SK-N-SH treated with all-trans-retinoic acid at 6 μM for 48 hours (cell line): ENCODE data around the gene EPHA4.

ENCODE experiments used
- ATAC-seq: fragments of 200-7000 bp; cut with Tn5 transposase; 3 replicates; pipeline ENCODE4 v1.9.1; 2020; ENCODE audit warnings: mild to moderate bottlenecking, moderate library complexity
- ARNTL ChIP-seq: fragments of 450-650 bp; formaldehyde crosslinking; IDR thresholded peaks from 2 replicates; pipeline ENCODE4 v1.5.0; 2020; ENCODE audit warnings: low read depth, mild to moderate bottlenecking, moderate library complexity, borderline replicate concordance
- BACH2 ChIP-seq: fragments of 250-450 bp; sonication (Bioruptor Pico); IDR thresholded peaks from 2 replicates; pipeline ENCODE4 v1.9.0; 2021; ENCODE audit warnings: mild to moderate bottlenecking, borderline replicate concordance
- CREB5 ChIP-seq: fragments of 250-450 bp; sonication (Bioruptor Pico); IDR thresholded peaks from 2 replicates; pipeline ENCODE4 v1.5.1; 2020; ENCODE audit warnings: low read depth, mild to moderate bottlenecking, moderate library complexity
- CSDC2 ChIP-seq: fragments of 250-450 bp; sonication (Bioruptor Pico); IDR thresholded peaks from 2 replicates; pipeline ENCODE4 v1.5.0; 2020; ENCODE audit warnings: mild to moderate bottlenecking, moderate library complexity
- CSRNP3 ChIP-seq: fragments of 250-450 bp; sonication (Bioruptor Pico); IDR thresholded peaks from 2 replicates; pipeline ENCODE4 v1.5.1; 2021; ENCODE audit warnings: mild to moderate bottlenecking, moderate library complexity
- ESRRG ChIP-seq: fragments of 250-450 bp; sonication (Bioruptor Pico); IDR thresholded peaks from 2 replicates; pipeline ENCODE4 v1.6.1; 2021; ENCODE audit warnings: mild to moderate bottlenecking
- GLIS3 ChIP-seq: fragments of 250-450 bp; sonication (Bioruptor Pico); IDR thresholded peaks from 2 replicates; pipeline ENCODE4 v1.5.0; 2020; ENCODE audit warnings: mild to moderate bottlenecking, moderate library complexity
- ISL1 ChIP-seq: fragments of 250-450 bp; sonication (Bioruptor Pico); IDR thresholded peaks from 2 replicates; pipeline ENCODE4 v2.1.2; 2022; ENCODE audit warnings: mild to moderate bottlenecking, moderate library complexity
- OSR1 ChIP-seq: fragments of 250-450 bp; sonication (Bioruptor Pico); IDR thresholded peaks from 2 replicates; pipeline ENCODE4 v1.8.0; 2022; ENCODE audit warnings: moderate library complexity, mild to moderate bottlenecking, inconsistent platforms
- PATZ1 ChIP-seq: fragments of 250-450 bp; sonication (Bioruptor Pico); IDR thresholded peaks from 2 replicates; pipeline ENCODE4 v1.8.0; 2020; ENCODE audit warnings: mild to moderate bottlenecking, moderate library complexity, borderline replicate concordance
- POU6F1 ChIP-seq: fragments of 250-450 bp; sonication (Bioruptor Pico); IDR thresholded peaks from 2 replicates; pipeline ENCODE4 v1.8.0; 2021; ENCODE audit warnings: low read depth, mild to moderate bottlenecking, moderate library complexity, borderline replicate concordance
- PPARA ChIP-seq: fragments of 250-450 bp; sonication (Bioruptor Pico); IDR thresholded peaks from 2 replicates; pipeline ENCODE4 v1.5.0; 2020; ENCODE audit warnings: mild to moderate bottlenecking, borderline replicate concordance
- RARB ChIP-seq: fragments of 250-450 bp; sonication (Bioruptor Pico); IDR thresholded peaks from 2 replicates; pipeline ENCODE4 v1.8.0; 2021; ENCODE audit warnings: mild to moderate bottlenecking, moderate library complexity
- SNAI2 ChIP-seq: fragments of 250-450 bp; sonication (Bioruptor Pico); IDR thresholded peaks from 2 replicates; pipeline ENCODE4 v1.5.0; 2020; ENCODE audit warnings: mild to moderate bottlenecking, moderate library complexity
- TCF4 ChIP-seq: fragments of 250-450 bp; sonication (Bioruptor Pico); IDR thresholded peaks from 2 replicates; pipeline ENCODE4 v1.8.0; 2021; ENCODE audit warnings: mild to moderate bottlenecking, moderate library complexity, borderline replicate concordance
- TOX ChIP-seq: fragments of 250-450 bp; sonication (Bioruptor Pico); IDR thresholded peaks from 2 replicates; pipeline ENCODE4 v1.8.0; 2021; ENCODE audit warnings: mild to moderate bottlenecking, moderate library complexity, borderline replicate concordance
- TSHZ2 ChIP-seq: fragments of 250-450 bp; sonication (Bioruptor Pico); IDR thresholded peaks from 2 replicates; pipeline ENCODE4 v1.5.0; 2020; ENCODE audit warnings: mild to moderate bottlenecking, moderate library complexity
- ZC3H10 ChIP-seq: fragments of 250-450 bp; sonication (Bioruptor Pico); IDR thresholded peaks from 2 replicates; pipeline ENCODE4 v1.5.1; 2021; ENCODE audit warnings: mild to moderate bottlenecking, moderate library complexity
- ZFP3 ChIP-seq: fragments of 250-450 bp; sonication (Bioruptor Pico); IDR thresholded peaks from 2 replicates; pipeline ENCODE4 v1.5.0; 2020; ENCODE audit warnings: mild to moderate bottlenecking, moderate library complexity
- ZFP30 ChIP-seq: fragments of 450-650 bp; formaldehyde crosslinking; IDR thresholded peaks from 2 replicates; pipeline ENCODE4 v1.5.0; 2022; ENCODE audit warnings: mild to moderate bottlenecking, moderate library complexity
- ZNF565 ChIP-seq: fragments of 450-650 bp; formaldehyde crosslinking; conservative IDR thresholded peaks from 2 replicates; pipeline ENCODE4 v1.5.0; 2020; ENCODE audit warnings: low read depth, mild to moderate bottlenecking, moderate library complexity
- ZNF70 ChIP-seq: fragments of 450-650 bp; formaldehyde crosslinking; IDR thresholded peaks from 2 replicates; pipeline ENCODE4 v1.5.0; 2020; ENCODE audit warnings: mild to moderate bottlenecking, moderate library complexity
- ZNF8 ChIP-seq: fragments of 450-650 bp; formaldehyde crosslinking; IDR thresholded peaks from 2 replicates; pipeline ENCODE4 v1.5.0; 2020; ENCODE audit warnings: mild to moderate bottlenecking, moderate library complexity

Gene EPHA4

GRCh38 chr2:221530653-221531037 lies 41.5 kb downstream of the EPHA4 start:
- no peak for TF ChIP-seq ARNTL (CRISPR knock-in tag)
- no peak for TF ChIP-seq TOX
- no peak for TF ChIP-seq TCF4 (CRISPR knock-in tag)
- TF ChIP-seq ZNF70 (CRISPR knock-in tag) = no peak
- TF ChIP-seq SNAI2 (CRISPR knock-in tag) = no peak
- TF ChIP-seq BACH2 = no peak
- no peak for TF ChIP-seq ESRRG (CRISPR knock-in tag)
- no peak for TF ChIP-seq ZC3H10 (CRISPR knock-in tag)
- TF ChIP-seq ZNF565 = no peak
- TF ChIP-seq TSHZ2 (CRISPR knock-in tag) = no peak
- TF ChIP-seq PPARA (CRISPR knock-in tag) = no peak
- no peak for TF ChIP-seq POU6F1 (CRISPR knock-in tag)
- no peak for TF ChIP-seq CSRNP3 (CRISPR knock-in tag)
- no peak for TF ChIP-seq ISL1
- TF ChIP-seq ZNF8 (CRISPR knock-in tag) = no peak
- TF ChIP-seq GLIS3 = no peak
- no peak for TF ChIP-seq PATZ1 (CRISPR knock-in tag)
- TF ChIP-seq ZFP3 (CRISPR knock-in tag) = no peak
- TF ChIP-seq OSR1 = no peak
- TF ChIP-seq CREB5 (CRISPR knock-in tag) = no peak
- TF ChIP-seq, all 23 proteins: peak for 0
- no peak for ATAC-seq

- ATAC-seq = peak; percentile 54; the same call in 2 of the 3 replicates
- no peak for TF ChIP-seq ZFP3 (CRISPR knock-in tag)
- no peak for TF ChIP-seq ZNF8 (CRISPR knock-in tag)
- no peak for TF ChIP-seq PATZ1 (CRISPR knock-in tag)
- TF ChIP-seq OSR1 = no peak
- no peak for TF ChIP-seq CSDC2 (CRISPR knock-in tag)
- TF ChIP-seq ISL1 = no peak
- no peak for TF ChIP-seq ESRRG (CRISPR knock-in tag)
- TF ChIP-seq TCF4 (CRISPR knock-in tag) = no peak
- no peak for TF ChIP-seq RARB (CRISPR knock-in tag)
- no peak for TF ChIP-seq ZFP30 (CRISPR knock-in tag)
- TF ChIP-seq ZNF565 = no peak
- TF ChIP-seq ARNTL (CRISPR knock-in tag) = no peak
- TF ChIP-seq PPARA (CRISPR knock-in tag) = no peak
- no peak for TF ChIP-seq BACH2
- no peak for TF ChIP-seq SNAI2 (CRISPR knock-in tag)
- no peak for TF ChIP-seq TSHZ2 (CRISPR knock-in tag)
- TF ChIP-seq CREB5 (CRISPR knock-in tag) = no peak
Observed at GRCh38 chr2:221529943-221530652, 42.0 kb downstream of the EPHA4 start.
